H54 (cell line): ENCODE data around the gene SLC2A8.

Experiments used
- DNase-seq: peaks from one replicate; pipeline ENCODE4 v3.0.0; 2011; ENCODE audit warnings: low spot score, mixed read lengths; ENCODE audit not compliant: insufficient read length
- FAIRE-seq: peaks from 3 replicates; lab custom pipeline; 2011; peaks lifted over from hg19 to GRCh38; lab: Jason Lieb, UNC
- POLR2A ChIP-seq: IDR thresholded peaks from 2 replicates; pipeline ENCODE4 v1.6.1; 2011; ENCODE audit warnings: low read depth, mild to moderate bottlenecking, low read length

SLC2A8 gene

GRCh38 chr9:127388037-127388855 is 8.7 kb upstream of the SLC2A8 start:
- FAIRE-seq (peak; percentile 97), DNase-seq (peak; percentile 97)
- TF ChIP-seq POLR2A, result no peak

- FAIRE-seq (no peak), DNase-seq (no peak)
Measured at GRCh38 chr9:127388856-127389238, 8.1 kb upstream of the SLC2A8 start.

GRCh38 chr9:127389381-127390247 is 7.4 kb upstream of the SLC2A8 start:
- TF ChIP-seq POLR2A, result no peak
- FAIRE-seq (peak; percentile 6), DNase-seq (no peak)

More at GRCh38 chr9:127388856-127389238, 8.1 kb upstream of the SLC2A8 start:
- no peak for TF ChIP-seq POLR2A

DNA sequence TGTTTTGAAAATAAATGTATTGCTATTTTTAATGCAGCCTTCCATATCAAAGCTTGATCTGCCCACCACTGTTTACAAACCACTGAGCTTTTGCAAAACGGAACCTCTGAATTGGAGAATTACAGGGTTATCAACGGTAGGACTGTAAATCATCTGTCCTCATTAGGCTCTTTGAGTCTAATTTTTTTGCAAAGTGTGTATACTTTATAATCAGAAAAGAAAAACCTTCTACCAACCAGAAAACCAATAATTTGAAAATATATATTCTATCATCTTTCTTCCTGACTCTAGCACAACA is 6.8 kb upstream of the SLC2A8 start:
- DNase-seq, result no peak
- FAIRE-seq, result no peak
- no peak for TF ChIP-seq POLR2A

- no peak for DNase-seq
- FAIRE-seq, result no peak
- no peak for TF ChIP-seq POLR2A
Measured at GRCh38 chr9:127390563-127390962, 6.4 kb upstream of the SLC2A8 start.

DNA sequence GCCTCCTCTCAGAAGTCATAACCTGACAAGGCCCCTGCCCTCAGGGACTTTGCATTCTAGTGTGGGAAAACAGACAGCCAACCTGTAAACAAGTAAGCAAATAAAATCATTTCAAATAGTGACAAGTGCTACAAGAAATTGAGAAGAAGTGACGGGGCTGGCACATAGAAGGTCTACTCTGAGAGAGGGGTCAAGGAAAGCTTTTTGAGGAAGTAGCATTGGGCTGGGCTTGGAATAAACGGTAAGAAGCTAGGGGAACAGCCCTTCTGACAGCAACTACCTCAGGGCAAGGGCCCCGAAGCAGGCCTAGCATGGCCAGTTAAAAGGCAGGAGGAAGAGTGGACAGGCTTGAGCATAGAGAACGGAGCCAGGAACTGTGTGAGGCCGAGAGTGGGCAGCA is 4.8 kb upstream of the SLC2A8 start:
- TF ChIP-seq POLR2A, result no peak
- DNase-seq (no peak), FAIRE-seq (no peak)

DNA sequence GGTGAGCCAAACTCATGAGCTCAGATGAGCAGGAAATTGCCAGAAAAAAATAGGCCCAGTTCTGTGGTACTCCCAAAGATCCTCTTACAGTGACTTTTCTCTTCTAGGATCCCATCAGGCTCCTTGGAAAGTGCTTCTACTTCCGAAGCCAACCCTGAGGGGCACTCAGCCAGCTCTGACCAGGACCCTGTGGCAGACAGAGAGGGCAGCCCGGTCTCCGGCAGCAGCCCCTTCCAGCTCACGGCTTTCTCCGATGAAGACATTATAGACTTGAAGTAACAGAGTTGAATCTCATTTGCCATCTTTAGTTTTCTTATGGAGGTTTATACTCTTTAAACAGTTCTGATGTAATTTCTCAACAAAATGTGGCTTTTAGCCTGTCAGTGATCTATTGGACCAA is 4.0 kb upstream of the SLC2A8 start:
- TF ChIP-seq POLR2A, result no peak
- FAIRE-seq, result no peak

GRCh38 chr9:127393645-127394044 is 3.3 kb upstream of the SLC2A8 start:
- DNase-seq, result no peak
- TF ChIP-seq POLR2A, result no peak
- FAIRE-seq, result no peak

More for the DNA sequence above, 4.0 kb upstream of the SLC2A8 start:
- DNase-seq, result no peak

- DNase-seq (no peak), FAIRE-seq (peak; percentile 33)
Measured at GRCh38 chr9:127395497-127396252, 1.3 kb upstream of the SLC2A8 start.

GRCh38 chr9:127396253-127396807 is 639 bp upstream of the SLC2A8 start:
- FAIRE-seq (no peak), DNase-seq (no peak)
- no peak for TF ChIP-seq POLR2A

More at GRCh38 chr9:127395497-127396252, 1.3 kb upstream of the SLC2A8 start:
- TF ChIP-seq POLR2A, result no peak

DNA sequence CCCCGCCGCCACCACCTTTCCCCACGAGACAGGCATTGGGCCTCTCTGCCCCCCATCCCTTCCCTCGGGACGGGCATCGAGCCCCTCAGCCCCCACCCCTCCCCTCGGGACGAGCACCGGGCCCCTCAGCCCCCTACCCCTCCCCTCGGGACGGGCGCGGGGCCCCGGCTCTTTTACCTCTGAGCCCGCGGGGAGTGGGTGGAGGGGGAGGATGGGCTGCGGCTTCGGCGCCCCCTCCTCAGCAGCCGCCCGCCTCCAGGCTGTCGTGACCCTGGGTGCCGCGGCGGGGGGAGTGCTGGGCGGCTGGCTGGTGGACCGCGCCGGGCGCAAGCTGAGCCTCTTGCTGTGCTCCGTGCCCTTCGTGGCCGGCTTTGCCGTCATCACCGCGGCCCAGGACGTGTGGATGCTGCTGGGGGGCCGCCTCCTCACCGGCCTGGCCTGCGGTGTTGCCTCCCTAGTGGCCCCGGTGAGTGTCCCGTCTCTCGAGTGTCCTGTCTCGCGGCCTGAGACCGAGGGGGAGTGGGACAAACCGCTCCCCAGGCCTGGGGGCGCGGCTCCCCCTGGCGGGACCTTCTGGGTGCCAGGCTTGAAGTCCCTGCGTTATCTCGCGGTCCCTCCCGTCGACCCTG is 791 bp downstream of the SLC2A8 start:
- no peak for DNase-seq
- FAIRE-seq, result no peak
- no peak for TF ChIP-seq POLR2A

GRCh38 chr9:127398275-127398647 is 1.3 kb downstream of the SLC2A8 start:
- FAIRE-seq, result no peak
- no peak for TF ChIP-seq POLR2A
- DNase-seq, result no peak
